Epithelial cell of esophagus (primary cell): ENCODE data around the gene ADRA2A.

ENCODE experiments used
- DNase-seq: peaks from one replicate; pipeline ENCODE4 v3.0.0; 2010; ENCODE audit warnings: low read depth
- H3K4me3 ChIP-seq: 2 replicates; pipeline ENCODE4 v1.5.1; 2011; ENCODE audit warnings: mild to moderate bottlenecking, low read length, control low read depth
- TF ChIP-seq, protein P1 (sequence below): IDR thresholded peaks from 2 replicates; pipeline ENCODE4 v1.5.1; 2011; ENCODE audit warnings: low read depth, mild to moderate bottlenecking, low read length, control low read depth, inconsistent platforms; ENCODE audit not compliant: insufficient read depth; ENCODE audit errors: missing control alignments

ADRA2A gene

DNA sequence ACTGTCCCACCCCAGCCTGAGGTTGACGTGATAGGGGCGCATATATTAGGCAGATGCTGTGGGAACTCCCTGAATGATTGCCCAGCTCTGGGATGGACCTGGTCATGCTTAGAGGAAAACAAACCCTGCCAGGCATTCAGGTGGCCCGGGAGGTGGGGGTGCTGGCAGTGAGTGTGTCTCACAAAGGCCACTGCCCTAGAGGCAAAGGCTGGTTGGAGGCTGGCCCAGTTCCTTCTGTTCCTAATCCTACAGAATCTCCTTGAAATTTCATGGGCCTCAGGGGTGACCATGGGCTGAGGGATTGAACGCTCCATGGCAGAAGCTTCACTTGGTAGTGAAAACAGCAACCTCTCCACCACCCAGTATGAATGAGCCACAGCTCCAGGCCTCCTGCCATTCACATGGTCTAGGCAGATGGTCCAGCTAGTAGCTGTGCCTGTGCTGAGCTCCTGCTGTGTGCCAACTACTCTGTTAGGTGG is 25.6 kb downstream of the ADRA2A start:
- H3K4me3 ChIP-seq: no peak overlapping the region
- DNase-seq: no peak
- TF ChIP-seq, protein P1, sequence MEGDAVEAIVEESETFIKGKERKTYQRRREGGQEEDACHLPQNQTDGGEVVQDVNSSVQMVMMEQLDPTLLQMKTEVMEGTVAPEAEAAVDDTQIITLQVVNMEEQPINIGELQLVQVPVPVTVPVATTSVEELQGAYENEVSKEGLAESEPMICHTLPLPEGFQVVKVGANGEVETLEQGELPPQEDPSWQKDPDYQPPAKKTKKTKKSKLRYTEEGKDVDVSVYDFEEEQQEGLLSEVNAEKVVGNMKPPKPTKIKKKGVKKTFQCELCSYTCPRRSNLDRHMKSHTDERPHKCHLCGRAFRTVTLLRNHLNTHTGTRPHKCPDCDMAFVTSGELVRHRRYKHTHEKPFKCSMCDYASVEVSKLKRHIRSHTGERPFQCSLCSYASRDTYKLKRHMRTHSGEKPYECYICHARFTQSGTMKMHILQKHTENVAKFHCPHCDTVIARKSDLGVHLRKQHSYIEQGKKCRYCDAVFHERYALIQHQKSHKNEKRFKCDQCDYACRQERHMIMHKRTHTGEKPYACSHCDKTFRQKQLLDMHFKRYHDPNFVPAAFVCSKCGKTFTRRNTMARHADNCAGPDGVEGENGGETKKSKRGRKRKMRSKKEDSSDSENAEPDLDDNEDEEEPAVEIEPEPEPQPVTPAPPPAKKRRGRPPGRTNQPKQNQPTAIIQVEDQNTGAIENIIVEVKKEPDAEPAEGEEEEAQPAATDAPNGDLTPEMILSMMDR: no peak

DNA sequence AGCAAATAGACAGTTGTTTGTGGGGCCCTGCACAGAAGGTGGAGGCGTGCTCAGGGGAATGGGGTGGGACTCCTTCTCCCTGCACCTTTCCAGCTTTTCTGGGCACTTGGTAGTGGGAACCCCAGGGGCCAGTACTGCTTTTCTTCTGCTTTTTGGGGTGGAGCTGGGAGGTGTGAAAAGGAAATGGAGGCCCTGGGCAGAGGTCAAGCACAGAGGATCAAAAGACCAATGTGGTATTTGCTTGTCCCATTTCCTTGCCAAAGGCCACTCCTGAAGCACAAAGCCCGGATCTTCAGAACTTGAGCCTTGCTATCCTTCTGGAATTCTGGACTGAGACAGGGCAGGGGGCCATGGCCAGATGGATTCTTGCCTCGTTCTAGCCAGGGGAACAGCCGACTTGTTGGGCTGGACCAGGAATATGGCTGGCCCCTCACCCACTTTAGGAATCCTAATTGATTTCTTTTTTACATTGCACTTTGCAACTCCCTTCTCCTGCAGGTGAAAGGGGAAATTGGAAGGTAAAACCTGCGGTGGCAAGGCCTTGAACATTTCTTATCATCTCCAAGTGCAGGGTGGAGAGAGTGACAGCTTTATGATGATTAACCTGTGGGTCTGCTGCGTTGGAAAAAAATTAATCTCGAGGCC is 26.5 kb downstream of the ADRA2A start:
- no peak overlapping the region for H3K4me3 ChIP-seq
- DNase-seq: no peak
- TF ChIP-seq, protein P1: no peak

DNA sequence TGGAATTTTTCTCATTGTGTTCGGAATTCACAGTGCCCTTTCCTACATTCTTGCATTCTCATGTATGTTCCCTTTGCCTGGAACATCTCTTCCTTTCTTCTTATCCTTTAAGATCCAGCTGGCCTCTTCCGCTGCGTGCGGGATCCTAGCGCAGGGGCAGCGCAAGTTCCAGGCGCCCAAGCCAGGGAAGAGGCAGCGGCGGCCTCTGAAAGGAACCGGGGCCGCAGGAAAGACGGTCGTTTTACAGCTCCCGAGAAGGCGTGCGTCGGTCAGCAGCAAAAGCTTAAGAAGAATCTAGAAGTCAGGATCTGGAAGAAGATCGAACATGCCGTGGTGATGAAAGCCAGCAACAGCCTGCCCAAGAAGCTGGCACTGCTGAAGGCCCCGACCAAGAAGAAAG is 28.0 kb downstream of the ADRA2A start:
- TF ChIP-seq, protein P1: no peak
- H3K4me3 ChIP-seq: no peak overlapping the region
- no peak for DNase-seq

DNA sequence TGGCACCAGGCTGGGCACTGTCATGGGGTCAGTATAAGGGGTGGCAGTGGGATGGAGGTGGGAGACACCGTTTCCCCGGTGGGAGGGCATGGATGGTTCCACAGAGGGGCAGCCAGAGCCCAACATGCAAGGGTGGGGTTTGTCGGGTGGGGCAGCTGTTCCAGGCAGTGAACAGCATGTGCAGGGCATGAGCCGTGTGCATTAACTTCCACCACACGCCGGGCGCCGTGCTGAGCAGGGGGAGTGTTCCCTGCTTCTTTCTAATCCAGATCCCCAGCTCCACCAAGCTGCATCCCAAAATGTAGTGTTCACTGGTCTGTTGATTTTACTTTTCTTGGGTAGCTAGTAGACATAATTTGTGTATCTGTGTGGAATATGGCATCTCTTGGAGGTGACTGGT is 29.3 kb downstream of the ADRA2A start:
- TF ChIP-seq, protein P1: no peak
- H3K4me3 ChIP-seq: no peak overlapping the region
- DNase-seq: no peak

DNA sequence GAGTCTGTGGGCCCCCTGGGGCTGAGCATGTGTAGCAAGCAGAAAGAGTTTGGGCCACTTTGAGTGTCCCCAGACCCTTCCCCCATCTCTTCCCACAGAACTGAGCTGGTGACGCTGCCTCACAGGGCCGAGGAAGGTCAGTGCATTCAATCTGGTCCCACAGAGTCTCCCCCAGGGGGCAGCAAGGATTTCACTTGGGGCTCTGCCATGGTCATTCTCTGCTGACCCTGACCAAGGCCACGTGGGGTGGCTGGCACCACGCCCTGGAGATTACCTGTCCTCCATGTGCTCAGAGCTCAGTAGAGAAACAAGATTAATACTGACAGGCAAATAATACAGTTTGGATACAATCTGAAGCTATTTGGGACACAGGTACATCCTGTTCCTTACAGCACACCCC is 30.2 kb downstream of the ADRA2A start:
- DNase-seq: no peak
- H3K4me3 ChIP-seq: no peak overlapping the region
- TF ChIP-seq, protein P1: no peak

DNA sequence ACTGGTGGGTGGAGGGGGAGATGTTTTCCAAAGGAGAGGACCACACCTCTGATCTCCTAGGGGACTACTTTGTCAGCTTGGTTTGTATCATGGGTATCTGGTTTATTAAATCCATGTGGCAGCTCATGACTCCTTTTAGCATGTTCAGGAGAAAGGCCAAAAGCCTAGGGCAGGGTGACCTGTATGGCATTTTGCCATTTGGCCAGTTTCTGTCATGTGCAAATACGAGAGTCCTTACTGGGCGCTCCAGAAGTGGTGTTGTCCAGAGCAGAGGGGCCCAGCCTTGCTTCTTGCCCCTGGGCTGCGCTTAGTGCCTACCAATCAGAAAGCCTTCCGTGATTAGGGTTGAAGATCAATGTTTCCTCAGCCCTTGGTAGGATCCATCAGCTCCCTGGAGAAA is 31.0 kb downstream of the ADRA2A start:
- TF ChIP-seq, protein P1: no peak
- no peak for DNase-seq

DNA sequence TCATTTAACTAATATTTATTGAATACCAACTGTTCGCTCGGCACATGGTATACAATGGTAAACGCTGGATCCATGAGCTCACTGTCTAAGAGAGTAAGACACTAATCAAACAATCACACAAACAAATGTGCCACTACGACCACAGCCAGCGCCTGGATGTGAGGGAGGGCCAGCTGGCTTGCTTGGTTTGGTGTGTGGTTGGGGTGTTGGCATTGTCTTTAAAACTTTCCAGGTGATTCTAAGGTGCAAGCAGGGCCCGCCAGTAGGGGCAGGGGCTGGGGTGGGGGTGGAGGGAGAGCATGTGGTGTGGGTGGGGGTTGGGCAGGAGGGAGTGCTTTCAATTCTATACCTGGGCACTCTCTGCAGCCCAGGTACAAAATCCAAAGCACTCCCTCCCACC is 31.6 kb downstream of the ADRA2A start:
- H3K4me3 ChIP-seq: no peak overlapping the region
- DNase-seq: no peak
- TF ChIP-seq, protein P1: no peak

More for the DNA sequence above, 31.0 kb downstream of the ADRA2A start:
- H3K4me3 ChIP-seq: no peak overlapping the region
